Endothelial cell (in vitro differentiated cells): ENCODE data around the gene PAPPA. TPM values are rescaled to one million over a fixed set of nuclear protein-coding genes. Genes with fewer than 3 reads are reported as not detected.

ENCODE experiments used
- DNase-seq: peaks from one replicate; pipeline ENCODE4 v3.0.0; 2021; ENCODE audit warnings: low spot score
- H3K27ac Mint-ChIP-seq: one replicate; pipeline ENCODE4 v1.8.0; 2021; ENCODE audit warnings: mixed read lengths, inconsistent platforms; ENCODE audit not compliant: unreplicated experiment
- H3K27me3 Mint-ChIP-seq: one replicate; pipeline ENCODE4 v1.8.0; 2021; ENCODE audit warnings: mild to moderate bottlenecking, moderate library complexity, mixed read lengths, inconsistent platforms; ENCODE audit not compliant: unreplicated experiment
- H3K36me3 Mint-ChIP-seq: one replicate; pipeline ENCODE4 v1.8.0; 2021; ENCODE audit warnings: mild to moderate bottlenecking, low read depth, mixed read lengths, inconsistent platforms; ENCODE audit not compliant: unreplicated experiment
- H3K4me1 Mint-ChIP-seq: one replicate; pipeline ENCODE4 v1.8.0; 2021; ENCODE audit warnings: mild to moderate bottlenecking, mixed read lengths, inconsistent platforms; ENCODE audit not compliant: unreplicated experiment
- H3K4me3 Mint-ChIP-seq: one replicate; pipeline ENCODE4 v1.8.0; 2021; ENCODE audit warnings: mild to moderate bottlenecking, mixed read lengths, inconsistent platforms; ENCODE audit not compliant: unreplicated experiment
- H3K9me3 Mint-ChIP-seq: one replicate; pipeline ENCODE4 v1.8.0; 2021; ENCODE audit warnings: mixed read lengths, inconsistent platforms; ENCODE audit not compliant: unreplicated experiment
- CTCF ChIP-seq: fragments of 200-600 bp; sonication (generic); IDR thresholded peaks from one replicate; pipeline ENCODE4 v1.5.0; 2021; ENCODE audit warnings: antibody characterized with exemption; ENCODE audit not compliant: unreplicated experiment
- total RNA-seq: library from RNA; stranded (reverse); fragmentation: NEBNext Ultra II Directional; extraction: Animal tissue kit (Norgen Biotek cat#: 25700); gene quantifications from one replicate; pipeline ENCODE4 v1.2.1, GENCODE V29; 2021; ENCODE audit not compliant: unreplicated experiment

Gene PAPPA
- total RNA-seq, 1 donor from 2014 or later: 1.4 TPM

GRCh38 chr9:116232424-116233159 lies 79.0 kb downstream of the PAPPA start:
- Mint-ChIP-seq H3K27me3 (peaks cover 1% of the 10 kb centered on the region), H3K36me3 (no peaks in the 10 kb centered on the region), H3K9me3 (no peaks in the 10 kb centered on the region), H3K4me1 (peaks cover 5% of the 10 kb centered on the region), H3K4me3 (no peak overlapping the region), H3K27ac (no peak overlapping the region)
- no peak for DNase-seq
- TF ChIP-seq CTCF: no peak

GRCh38 chr9:116233160-116233530 lies 79.6 kb downstream of the PAPPA start:
- Mint-ChIP-seq H3K4me3 (no peak overlapping the region), H3K36me3 (no peaks in the 10 kb centered on the region), H3K9me3 (no peaks in the 10 kb centered on the region), H3K27ac (no peak overlapping the region), H3K4me1 (peaks cover 5% of the 10 kb centered on the region), H3K27me3 (peaks cover 1% of the 10 kb centered on the region)
- no peak for TF ChIP-seq CTCF
- DNase-seq: no peak

- Mint-ChIP-seq H3K27ac (no peak overlapping the region), H3K4me1 (peaks cover 5% of the 10 kb centered on the region), H3K9me3 (no peaks in the 10 kb centered on the region), H3K4me3 (no peak overlapping the region), H3K36me3 (no peaks in the 10 kb centered on the region), H3K27me3 (peaks cover 1% of the 10 kb centered on the region)
- TF ChIP-seq CTCF: no peak
- no peak for DNase-seq
Observed at GRCh38 chr9:116234081-116234480, 80.5 kb downstream of the PAPPA start.

- Mint-ChIP-seq H3K27me3 (peaks cover 1% of the 10 kb centered on the region), H3K4me1 (no peaks in the 10 kb centered on the region), H3K36me3 (no peaks in the 10 kb centered on the region), H3K9me3 (no peaks in the 10 kb centered on the region), H3K4me3 (no peak overlapping the region), H3K27ac (no peak overlapping the region)
- no peak for TF ChIP-seq CTCF
- DNase-seq: no peak
Observed at GRCh38 chr9:116236979-116237378, 83.4 kb downstream of the PAPPA start.

GRCh38 chr9:116237456-116237855 lies 83.9 kb downstream of the PAPPA start:
- no peak overlapping the region for H3K27ac Mint-ChIP-seq
- no peak for TF ChIP-seq CTCF
- no peaks in the 10 kb centered on the region for H3K9me3 Mint-ChIP-seq

More at GRCh38 chr9:116237456-116237855, 83.9 kb downstream of the PAPPA start:
- Mint-ChIP-seq H3K27me3 (peaks cover 1% of the 10 kb centered on the region), H3K36me3 (no peaks in the 10 kb centered on the region), H3K4me1 (no peaks in the 10 kb centered on the region), H3K4me3 (no peak overlapping the region)
- DNase-seq: no peak
